Measurements from ENCODE around the gene MROH7.

DNA sequence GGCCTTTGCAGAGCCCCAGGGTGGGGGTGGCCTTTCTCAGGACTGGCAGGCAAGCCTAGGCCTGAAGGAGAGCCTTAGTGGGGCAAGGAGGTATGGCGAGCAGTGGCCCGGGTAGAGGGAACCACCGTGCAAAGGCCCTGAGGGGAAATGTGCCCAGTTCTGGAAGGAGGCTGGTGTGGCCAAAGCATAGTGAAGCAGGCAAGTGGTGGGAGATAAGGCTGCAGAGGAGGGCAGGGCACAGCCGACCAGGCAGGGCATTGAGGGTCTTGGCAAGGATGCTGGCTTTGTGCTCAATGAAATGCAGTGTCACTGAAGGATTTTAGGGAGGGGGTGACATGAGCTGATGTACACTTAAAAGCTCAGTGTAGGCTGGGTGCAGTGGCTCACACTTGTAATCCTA, 22.8 kb downstream of the MROH7 start:
- no peak for TF ChIP-seq CTCF (conservative IDR thresholded peaks at IDR 0.05; ENCODE audit: low read depth, low read length)
- TF ChIP-seq EZH2phosphoT487 (IDR thresholded peaks at IDR 0.05; ENCODE audit: borderline replicate concordance, low read length) = no peak
